DMS153 treated with DMSO at 0.1 percent for 48 hours (cell line): ENCODE results near the gene SYNGR3.

ENCODE experiments used
- DNase-seq: peaks from one replicate; lab custom pipeline; 2025; ENCODE audit not compliant: unreplicated experiment; lab: John Stamatoyannopoulos, UW

Gene SYNGR3

DNA sequence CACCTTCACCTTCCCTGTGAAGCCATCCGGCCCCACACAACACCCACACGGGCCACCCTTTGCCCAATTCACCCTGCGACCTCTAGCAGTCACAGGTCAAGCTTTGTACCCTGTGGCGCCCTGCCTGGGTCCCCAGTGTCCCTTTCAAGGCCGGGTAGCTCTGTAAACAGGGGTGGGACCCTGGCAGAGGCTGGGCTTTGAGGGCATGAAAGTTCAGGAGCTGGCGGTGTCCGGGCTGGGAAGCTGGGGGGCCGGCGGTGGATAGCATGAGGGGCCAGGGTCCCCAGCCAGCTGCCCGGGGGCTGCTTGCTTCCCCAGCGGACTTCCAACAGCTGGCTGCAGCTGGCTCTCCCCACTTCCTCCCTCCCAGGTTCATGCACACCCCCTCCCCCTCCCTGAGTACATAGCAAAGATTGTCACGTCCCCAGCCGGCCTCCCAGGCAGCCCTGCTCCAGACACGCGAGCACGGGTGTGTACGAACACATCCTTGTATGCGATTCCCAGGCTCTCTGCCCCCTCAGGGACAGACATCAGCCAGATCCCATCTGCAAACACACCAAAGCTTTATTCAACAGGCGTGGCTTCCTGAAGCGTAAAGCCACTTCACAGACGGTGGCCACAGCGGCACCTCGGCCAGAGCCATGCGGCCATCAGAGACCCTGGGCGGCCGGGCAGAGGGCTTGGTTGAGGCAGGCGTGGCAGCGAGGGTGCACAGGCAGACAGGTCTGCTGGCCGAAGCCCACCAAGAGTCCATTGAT lies 49.7 kb downstream of the SYNGR3 start:
- peak; percentile 55 for DNase-seq

DNA sequence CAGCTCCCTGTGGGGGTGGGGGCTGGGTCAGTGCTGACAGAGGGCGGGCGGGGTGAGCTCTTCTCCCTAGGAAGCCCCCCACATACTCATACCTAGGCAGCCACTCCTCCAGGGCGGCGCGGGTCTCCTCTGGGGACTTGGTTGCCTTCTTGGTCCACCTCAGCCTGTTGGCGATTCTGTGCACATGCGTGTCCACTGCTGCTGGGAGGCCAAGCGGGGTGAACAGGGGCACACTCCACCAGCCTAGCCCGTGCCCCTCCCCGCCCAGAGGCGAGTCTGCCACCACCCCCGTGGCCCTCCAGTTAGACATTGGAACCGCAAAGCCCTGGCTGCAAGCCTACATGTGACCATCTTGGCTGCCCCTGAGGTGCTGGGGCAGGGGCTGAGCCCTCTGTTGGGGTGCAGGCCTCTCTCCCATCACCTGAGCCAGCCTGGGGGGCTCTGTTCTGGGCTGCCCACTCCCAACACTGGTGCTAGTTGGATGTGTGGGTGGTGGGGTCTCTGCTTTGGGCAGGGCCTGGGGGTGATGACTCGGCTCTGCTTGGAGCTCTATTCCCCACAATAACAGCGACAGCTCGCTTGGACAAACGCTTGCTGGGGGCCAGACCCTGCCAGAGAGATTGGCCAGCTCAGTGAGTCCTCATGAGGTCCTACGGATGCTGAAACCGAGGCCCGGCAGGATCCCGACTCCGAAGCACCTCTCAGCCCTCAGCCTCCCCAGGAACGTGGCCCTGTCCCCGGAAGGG lies 50.4 kb downstream of the SYNGR3 start:
- DNase-seq: no peak

GRCh38 chr16:2040787-2041522 lies 51.2 kb downstream of the SYNGR3 start:
- no peak for DNase-seq

- DNase-seq: peak; percentile 86
Observed at GRCh38 chr16:2042171-2042985, 52.6 kb downstream of the SYNGR3 start.

- peak; percentile 67 for DNase-seq
Observed at GRCh38 chr16:2042986-2043666, 53.4 kb downstream of the SYNGR3 start.
